22Rv1 (cell line): Measurements from ENCODE around the gene PPP1R12B.

Experiments
- H3K27ac ChIP-seq: fragments of 450-650 bp; 2 replicates; pipeline ENCODE4 v1.5.1; 2017
- CTCF ChIP-seq: fragments of 450-650 bp; IDR thresholded peaks from 2 replicates; pipeline ENCODE4 v1.5.1; 2017; ENCODE audit warnings: mild to moderate bottlenecking
- ZFX ChIP-seq: fragments of 450-650 bp; IDR thresholded peaks from 2 replicates; pipeline ENCODE4 v1.6.1; 2017; ENCODE audit warnings: antibody characterized with exemption, borderline replicate concordance

Gene PPP1R12B

DNA sequence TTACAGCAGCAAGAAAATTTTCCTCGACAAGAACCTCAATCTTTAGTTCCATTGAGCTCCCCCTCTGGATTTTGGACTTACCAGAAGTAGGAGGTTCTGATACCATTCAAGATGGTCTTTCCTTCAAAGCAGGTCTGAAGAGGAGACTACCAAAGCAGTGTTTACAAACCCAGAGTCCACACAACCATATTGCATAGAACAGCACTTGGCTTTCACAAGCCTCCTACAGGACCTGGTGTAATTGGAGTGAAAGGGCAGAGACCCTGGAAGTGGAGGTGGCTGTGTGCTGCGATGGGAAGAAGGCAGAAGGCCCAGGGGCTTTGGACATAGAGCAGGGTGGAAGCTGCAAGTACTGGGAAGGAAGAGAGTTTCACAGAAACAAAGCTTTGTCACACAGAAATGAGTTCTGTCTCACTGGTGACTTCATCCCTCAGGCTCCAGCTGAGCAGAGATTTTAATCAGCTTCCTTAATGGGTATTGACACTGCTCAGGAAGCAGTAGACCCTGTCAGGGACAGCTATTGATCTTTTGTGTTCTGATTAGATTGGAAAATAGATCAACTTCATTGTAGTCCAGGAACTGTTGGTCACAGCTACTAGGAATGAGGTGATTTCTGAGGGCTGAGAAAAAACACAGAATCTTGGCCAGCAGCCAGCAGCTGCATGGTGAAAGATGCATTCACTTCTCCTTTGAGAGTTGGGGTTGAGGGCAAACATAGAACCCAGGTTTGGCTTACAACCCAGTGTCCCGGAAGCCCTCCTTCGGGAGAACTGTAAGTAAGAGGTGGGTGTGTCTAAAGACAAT lies 237.7 kb downstream of the PPP1R12B start:
- TF ChIP-seq CTCF = no peak
- no peak for TF ChIP-seq ZFX
- no peak overlapping the region for H3K27ac ChIP-seq

DNA sequence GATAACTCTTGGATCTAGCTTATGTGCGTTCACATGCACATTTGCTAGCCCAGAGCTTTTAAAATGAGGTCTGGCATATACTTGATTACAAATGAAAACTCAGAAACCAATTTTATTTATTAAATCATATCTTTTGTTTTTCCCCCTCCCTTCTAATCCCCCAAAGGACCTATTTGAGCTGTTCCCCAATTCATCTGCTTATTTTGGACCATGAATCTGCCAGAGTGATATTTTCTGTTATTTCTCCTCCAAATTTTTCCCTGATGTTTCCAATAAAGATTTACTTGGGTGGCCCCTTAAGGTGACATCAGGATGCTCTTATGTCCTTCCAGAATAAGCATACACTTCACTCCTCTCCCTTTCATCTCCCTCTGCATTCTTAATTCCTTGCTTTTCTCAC lies 238.4 kb downstream of the PPP1R12B start:
- H3K27ac ChIP-seq = no peak overlapping the region
- no peak for TF ChIP-seq ZFX

DNA sequence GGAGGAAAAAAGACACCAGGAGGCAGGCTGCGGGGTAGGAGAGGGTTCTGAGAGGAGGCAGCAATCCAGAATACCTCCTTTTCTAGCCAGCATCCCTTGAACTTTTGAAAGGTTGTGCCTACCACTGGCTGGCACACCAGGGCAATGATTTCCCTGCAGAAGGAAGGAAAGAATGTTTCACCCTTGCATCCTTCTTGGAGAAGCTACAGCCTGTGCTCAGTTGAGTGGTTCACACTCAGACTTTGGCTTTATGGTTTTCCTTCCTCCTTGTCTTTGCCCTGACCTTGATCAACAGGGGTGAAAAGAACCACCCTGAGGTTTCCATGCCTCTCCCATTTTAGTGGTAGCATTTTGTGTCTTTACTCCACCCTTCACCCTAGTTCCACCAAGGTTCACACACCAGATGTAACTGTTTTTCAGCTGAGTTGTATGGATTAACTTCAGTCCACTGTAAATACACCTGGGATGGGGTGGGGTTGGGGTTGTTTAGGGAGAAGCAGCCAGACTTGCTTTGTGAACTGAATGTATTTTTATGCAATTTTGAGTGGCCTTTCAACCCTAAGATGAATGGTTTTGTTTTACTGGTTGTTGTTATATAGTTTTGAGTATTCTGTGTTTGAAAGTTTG lies 239.5 kb downstream of the PPP1R12B start:
- TF ChIP-seq ZFX = no peak
- no peak overlapping the region for H3K27ac ChIP-seq

DNA sequence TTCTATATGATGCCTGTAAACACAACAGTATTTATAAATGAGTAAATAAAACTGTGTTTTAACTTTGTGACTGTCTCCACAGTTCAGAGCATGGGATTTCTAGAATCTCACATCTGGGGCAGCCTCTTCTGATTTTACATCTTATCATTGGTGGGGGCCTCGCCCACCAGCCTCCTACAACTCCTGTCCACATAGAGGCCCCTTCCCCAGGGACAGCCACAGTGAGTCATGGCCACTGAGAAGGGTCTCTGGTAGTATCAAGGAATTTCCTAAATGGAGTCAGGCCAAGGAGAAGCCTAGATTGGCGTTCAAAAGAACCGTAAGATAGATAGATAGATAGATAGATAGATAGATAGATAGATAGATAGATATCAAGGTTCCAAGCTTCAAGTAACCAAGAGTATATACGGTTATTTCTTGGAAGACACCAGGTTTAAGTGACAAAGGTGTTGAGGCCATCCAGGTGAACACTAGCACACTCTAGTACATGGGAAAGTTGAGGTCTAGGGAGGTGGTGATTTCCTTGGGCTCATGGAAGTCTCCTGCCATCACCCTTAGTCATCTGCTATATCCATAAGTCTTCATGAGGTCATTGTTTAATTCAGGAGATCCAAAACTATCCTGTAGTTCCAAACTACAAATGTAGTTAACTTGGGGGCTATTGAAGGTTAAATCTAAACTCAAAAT lies 240.1 kb downstream of the PPP1R12B start:
- TF ChIP-seq CTCF (no peak), ZFX (no peak)
- H3K27ac ChIP-seq = no peak overlapping the region

GRCh38 chr1:202589190-202589930 lies 240.9 kb downstream of the PPP1R12B start:
- no peak overlapping the region for H3K27ac ChIP-seq
- no peak for TF ChIP-seq ZFX
- no peak for TF ChIP-seq CTCF

DNA sequence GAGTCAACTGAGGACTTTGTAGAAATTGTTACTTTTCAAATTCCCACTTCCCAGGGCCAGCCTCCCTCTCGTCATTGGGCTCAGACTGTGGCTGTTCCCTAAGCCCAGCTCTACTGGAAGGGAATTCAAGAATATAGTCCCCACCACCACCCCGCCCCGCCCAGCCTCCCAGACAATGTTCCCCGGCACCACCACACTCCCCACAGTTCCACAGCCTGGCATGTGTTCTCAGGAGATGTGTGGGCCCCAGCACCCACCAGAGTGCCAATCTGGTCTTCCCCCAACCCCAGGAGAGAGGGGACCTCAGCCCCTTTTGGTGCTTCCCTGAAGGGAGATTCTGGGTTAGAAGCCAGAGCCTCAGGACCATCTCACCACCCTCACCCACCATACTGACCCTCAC lies 241.6 kb downstream of the PPP1R12B start:
- no peak for TF ChIP-seq ZFX
- no peak for TF ChIP-seq CTCF
- H3K27ac ChIP-seq = no peak overlapping the region

DNA sequence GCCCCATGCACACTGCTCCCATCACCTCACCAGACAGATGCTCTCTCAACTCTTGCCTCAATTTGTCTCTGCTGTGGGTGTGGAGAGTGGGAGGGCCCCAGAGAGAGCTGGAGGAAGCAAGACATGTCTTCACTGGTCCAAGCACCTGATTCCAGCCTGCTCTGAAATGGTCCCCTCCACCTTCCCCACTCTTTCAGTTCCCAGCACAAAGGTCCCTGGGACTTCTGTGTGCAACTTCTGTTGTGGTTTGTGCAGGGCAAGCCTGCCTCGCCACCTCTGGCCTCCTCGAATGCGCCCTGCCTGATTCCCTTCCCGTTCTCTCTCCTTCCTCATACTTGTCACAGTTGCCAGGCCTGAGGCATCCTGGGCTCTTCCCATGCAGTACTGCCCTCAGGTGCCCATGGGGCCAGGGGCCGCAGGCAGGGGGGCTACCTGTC lies 242.5 kb downstream of the PPP1R12B start:
- no peak for TF ChIP-seq ZFX
- TF ChIP-seq CTCF = no peak
- no peak overlapping the region for H3K27ac ChIP-seq
